ENCODE results near the gene GAS6.

DNA sequence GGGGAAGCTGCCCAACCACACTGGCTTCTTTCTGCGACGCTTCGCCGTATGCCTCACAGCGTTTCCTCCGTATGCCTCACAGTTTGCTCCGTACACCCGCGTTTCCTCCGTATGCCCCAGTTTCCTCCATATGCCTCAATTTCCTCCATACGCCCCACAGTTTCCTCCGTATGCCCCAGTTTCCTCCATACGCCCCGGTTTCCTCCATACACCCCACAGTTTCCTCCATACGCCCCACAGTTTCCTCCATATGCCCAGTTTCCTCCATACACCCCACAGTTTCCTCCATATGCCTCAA lies 22.6 kb downstream of the GAS6 start:
- TF ChIP-seq, protein P1, sequence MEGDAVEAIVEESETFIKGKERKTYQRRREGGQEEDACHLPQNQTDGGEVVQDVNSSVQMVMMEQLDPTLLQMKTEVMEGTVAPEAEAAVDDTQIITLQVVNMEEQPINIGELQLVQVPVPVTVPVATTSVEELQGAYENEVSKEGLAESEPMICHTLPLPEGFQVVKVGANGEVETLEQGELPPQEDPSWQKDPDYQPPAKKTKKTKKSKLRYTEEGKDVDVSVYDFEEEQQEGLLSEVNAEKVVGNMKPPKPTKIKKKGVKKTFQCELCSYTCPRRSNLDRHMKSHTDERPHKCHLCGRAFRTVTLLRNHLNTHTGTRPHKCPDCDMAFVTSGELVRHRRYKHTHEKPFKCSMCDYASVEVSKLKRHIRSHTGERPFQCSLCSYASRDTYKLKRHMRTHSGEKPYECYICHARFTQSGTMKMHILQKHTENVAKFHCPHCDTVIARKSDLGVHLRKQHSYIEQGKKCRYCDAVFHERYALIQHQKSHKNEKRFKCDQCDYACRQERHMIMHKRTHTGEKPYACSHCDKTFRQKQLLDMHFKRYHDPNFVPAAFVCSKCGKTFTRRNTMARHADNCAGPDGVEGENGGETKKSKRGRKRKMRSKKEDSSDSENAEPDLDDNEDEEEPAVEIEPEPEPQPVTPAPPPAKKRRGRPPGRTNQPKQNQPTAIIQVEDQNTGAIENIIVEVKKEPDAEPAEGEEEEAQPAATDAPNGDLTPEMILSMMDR (IDR thresholded peaks at IDR 0.05), result no peak
- TF ChIP-seq POLR2A (IDR thresholded peaks at IDR 0.05), result no peak
- no peak for TF ChIP-seq EP300 (IDR thresholded peaks at IDR 0.05)
